ENCODE data around the gene SDC4. TPM values are rescaled to one million over a fixed set of nuclear protein-coding genes. Genes with fewer than 3 reads are reported as not detected.
A peak's percentile ranks its signal among the peaks of the same experiment; 100 is the strongest.

The SDC4 gene
- total and polyA plus RNA-seq, 4 donors: 54.4 to 147 (median 83.6) TPM

DNA sequence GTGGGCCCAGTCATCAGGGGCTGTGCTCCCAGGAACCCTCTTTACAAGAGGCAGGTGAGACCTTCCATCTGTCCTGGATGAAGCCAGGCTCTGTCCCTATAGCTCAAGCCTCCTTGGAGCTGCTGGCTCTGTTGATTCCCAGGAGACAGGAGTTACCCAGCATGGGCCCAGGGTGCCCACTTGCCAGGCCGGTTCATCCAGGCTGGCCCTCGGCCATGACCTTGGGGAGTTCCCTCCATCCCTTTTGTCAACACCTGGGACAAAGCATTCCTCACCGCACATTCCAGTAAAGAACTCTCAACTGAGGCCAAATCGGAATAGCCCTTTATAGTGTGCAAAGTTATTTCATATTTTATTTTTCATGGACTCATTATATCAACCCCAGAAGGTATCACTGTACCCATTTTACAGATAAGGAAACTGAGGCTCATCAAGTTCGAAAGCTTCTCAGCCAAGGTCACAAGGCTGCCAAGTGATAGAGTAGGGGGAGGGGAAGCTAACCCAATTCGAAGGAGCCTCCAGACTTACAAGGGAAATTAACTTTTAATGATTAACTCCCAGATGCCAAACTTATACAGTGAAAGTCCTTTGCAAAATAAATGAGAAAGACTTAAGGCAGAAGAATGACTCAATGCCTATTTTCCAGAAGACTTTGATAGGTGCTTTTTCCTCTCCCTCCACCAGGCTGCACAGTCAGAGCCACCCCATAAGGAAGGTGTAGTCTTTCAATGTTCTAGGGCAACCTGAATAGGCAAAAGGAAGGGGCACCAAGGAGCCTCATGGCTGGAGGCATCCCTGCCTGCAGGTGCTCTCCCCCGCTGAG lies 18.5 kb downstream of the SDC4 start:
- no peak overlapping the region for H3K9ac ChIP-seq (ENCODE audit: low read depth in 1 of 2, low read length in 2 of 2)

More for the DNA sequence above, 18.5 kb downstream of the SDC4 start:
- H3K9me3 ChIP-seq (ENCODE audit: control insufficient read depth in 4 of 4, low read length in 3 of 4): no peaks in the 10 kb centered on the region
- TF ChIP-seq HNF4A (conservative IDR thresholded peaks at IDR 0.05) (no peak), SP1 (IDR thresholded peaks at IDR 0.05) (peak; percentile 7), RXRA (IDR thresholded peaks at IDR 0.05) (no peak), ATF3 (IDR thresholded peaks at IDR 0.05) (no peak), NR2F2 (IDR thresholded peaks at IDR 0.05) (no peak), JUND (IDR thresholded peaks at IDR 0.05) (no peak), EGR1 (IDR thresholded peaks at IDR 0.05; ENCODE audit: low read depth in 2 of 2) (no peak), GABPA (IDR thresholded peaks at IDR 0.05 in 1 of 2, conservative IDR thresholded peaks at IDR 0.05 in 1 of 2) (no peak), RAD21 (IDR thresholded peaks at IDR 0.05) (peak in 1 of 2 donors; percentile 9), FOXA1 (IDR thresholded peaks at IDR 0.05) (no peak), TAF1 (conservative IDR thresholded peaks at IDR 0.05) (no peak), HNF4G (IDR thresholded peaks at IDR 0.05) (no peak), FOXA2 (IDR thresholded peaks at IDR 0.05) (no peak), YY1 (IDR thresholded peaks at IDR 0.05) (no peak)
- TF ChIP-seq, protein P1, sequence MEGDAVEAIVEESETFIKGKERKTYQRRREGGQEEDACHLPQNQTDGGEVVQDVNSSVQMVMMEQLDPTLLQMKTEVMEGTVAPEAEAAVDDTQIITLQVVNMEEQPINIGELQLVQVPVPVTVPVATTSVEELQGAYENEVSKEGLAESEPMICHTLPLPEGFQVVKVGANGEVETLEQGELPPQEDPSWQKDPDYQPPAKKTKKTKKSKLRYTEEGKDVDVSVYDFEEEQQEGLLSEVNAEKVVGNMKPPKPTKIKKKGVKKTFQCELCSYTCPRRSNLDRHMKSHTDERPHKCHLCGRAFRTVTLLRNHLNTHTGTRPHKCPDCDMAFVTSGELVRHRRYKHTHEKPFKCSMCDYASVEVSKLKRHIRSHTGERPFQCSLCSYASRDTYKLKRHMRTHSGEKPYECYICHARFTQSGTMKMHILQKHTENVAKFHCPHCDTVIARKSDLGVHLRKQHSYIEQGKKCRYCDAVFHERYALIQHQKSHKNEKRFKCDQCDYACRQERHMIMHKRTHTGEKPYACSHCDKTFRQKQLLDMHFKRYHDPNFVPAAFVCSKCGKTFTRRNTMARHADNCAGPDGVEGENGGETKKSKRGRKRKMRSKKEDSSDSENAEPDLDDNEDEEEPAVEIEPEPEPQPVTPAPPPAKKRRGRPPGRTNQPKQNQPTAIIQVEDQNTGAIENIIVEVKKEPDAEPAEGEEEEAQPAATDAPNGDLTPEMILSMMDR (IDR thresholded peaks at IDR 0.05; ENCODE audit: low read depth, low read length, missing input control): no peak
- TF ChIP-seq, protein P2, sequence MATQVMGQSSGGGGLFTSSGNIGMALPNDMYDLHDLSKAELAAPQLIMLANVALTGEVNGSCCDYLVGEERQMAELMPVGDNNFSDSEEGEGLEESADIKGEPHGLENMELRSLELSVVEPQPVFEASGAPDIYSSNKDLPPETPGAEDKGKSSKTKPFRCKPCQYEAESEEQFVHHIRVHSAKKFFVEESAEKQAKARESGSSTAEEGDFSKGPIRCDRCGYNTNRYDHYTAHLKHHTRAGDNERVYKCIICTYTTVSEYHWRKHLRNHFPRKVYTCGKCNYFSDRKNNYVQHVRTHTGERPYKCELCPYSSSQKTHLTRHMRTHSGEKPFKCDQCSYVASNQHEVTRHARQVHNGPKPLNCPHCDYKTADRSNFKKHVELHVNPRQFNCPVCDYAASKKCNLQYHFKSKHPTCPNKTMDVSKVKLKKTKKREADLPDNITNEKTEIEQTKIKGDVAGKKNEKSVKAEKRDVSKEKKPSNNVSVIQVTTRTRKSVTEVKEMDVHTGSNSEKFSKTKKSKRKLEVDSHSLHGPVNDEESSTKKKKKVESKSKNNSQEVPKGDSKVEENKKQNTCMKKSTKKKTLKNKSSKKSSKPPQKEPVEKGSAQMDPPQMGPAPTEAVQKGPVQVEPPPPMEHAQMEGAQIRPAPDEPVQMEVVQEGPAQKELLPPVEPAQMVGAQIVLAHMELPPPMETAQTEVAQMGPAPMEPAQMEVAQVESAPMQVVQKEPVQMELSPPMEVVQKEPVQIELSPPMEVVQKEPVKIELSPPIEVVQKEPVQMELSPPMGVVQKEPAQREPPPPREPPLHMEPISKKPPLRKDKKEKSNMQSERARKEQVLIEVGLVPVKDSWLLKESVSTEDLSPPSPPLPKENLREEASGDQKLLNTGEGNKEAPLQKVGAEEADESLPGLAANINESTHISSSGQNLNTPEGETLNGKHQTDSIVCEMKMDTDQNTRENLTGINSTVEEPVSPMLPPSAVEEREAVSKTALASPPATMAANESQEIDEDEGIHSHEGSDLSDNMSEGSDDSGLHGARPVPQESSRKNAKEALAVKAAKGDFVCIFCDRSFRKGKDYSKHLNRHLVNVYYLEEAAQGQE (IDR thresholded peaks at IDR 0.05): no peak
- TF ChIP-seq, protein P3, sequence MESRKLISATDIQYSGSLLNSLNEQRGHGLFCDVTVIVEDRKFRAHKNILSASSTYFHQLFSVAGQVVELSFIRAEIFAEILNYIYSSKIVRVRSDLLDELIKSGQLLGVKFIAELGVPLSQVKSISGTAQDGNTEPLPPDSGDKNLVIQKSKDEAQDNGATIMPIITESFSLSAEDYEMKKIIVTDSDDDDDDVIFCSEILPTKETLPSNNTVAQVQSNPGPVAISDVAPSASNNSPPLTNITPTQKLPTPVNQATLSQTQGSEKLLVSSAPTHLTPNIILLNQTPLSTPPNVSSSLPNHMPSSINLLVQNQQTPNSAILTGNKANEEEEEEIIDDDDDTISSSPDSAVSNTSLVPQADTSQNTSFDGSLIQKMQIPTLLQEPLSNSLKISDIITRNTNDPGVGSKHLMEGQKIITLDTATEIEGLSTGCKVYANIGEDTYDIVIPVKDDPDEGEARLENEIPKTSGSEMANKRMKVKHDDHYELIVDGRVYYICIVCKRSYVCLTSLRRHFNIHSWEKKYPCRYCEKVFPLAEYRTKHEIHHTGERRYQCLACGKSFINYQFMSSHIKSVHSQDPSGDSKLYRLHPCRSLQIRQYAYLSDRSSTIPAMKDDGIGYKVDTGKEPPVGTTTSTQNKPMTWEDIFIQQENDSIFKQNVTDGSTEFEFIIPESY (IDR thresholded peaks at IDR 0.05): no peak
- WGBS: 53% methylated on average over 7 of the region's 7 CpGs
- no peak overlapping the region for H3K27ac ChIP-seq (ENCODE audit: low read depth in 1 of 2, low read length in 2 of 2)
- H3K4me3 ChIP-seq (ENCODE audit: low read depth in 1 of 3, low read length in 3 of 3): no peak overlapping the region
- peaks cover 0 to 7% (median 1%) of the 10 kb centered on the region in 4 donors for H3K4me1 ChIP-seq (ENCODE audit: control insufficient read depth in 4 of 4, insufficient read depth in 4 of 4, low read length in 3 of 4)
- no peaks in the 10 kb centered on the region for H3K27me3 ChIP-seq (ENCODE audit: control insufficient read depth in 4 of 4, insufficient read depth in 4 of 4, low read length in 3 of 4)
- H3K36me3 ChIP-seq (ENCODE audit: control insufficient read depth in 4 of 4, insufficient read depth in 3 of 4, low read depth in 1 of 4, low read length in 3 of 4): peaks cover 21 to 77% (median 63%) of the 10 kb centered on the region in 4 donors
- DNase-seq (ENCODE audit: low spot score): no peak
